HepG2 (cell line): ENCODE results near the gene FOLR3.

Experiments used
- HMGA1 ChIP-seq: sonication (generic); formaldehyde crosslinking; conservative IDR thresholded peaks from 2 replicates; pipeline ENCODE4 v1.4.0; 2020; ENCODE audit warnings: missing genetic modification reagents
- MAFK ChIP-seq, 2 experiments: IDR thresholded peaks in 1 of 2; conservative IDR thresholded peaks in 1 of 2; 2 replicates each; pipeline ENCODE4 v1.6.1; 2011; ENCODE audit warnings: improper control_type of control experiment in 2 of 2, low read length in 2 of 2
- RARA ChIP-seq: IDR thresholded peaks from 2 replicates; pipeline ENCODE4 v1.6.1; 2016; ENCODE audit warnings: missing genetic modification reagents, missing compliant biosample characterization
- RBFOX2 ChIP-seq: fragments of 200-400 bp; formaldehyde crosslinking; IDR thresholded peaks from 2 replicates; pipeline ENCODE4 v1.6.1; 2017; ENCODE audit warnings: low read depth, mild to moderate bottlenecking, low read length
- ZNF138 ChIP-seq: sonication (generic); formaldehyde crosslinking; IDR thresholded peaks from 2 replicates; pipeline ENCODE4 v1.5.0; 2020; ENCODE audit warnings: mild to moderate bottlenecking, low read depth, missing genetic modification reagents
- ZNF232 ChIP-seq: sonication (generic); formaldehyde crosslinking; IDR thresholded peaks from 2 replicates; pipeline ENCODE4 v1.4.0; 2020; ENCODE audit warnings: missing genetic modification reagents, borderline replicate concordance

- TF ChIP-seq RARA (CRISPR knock-in tag), result no peak
- no peak for TF ChIP-seq HMGA1 (CRISPR knock-in tag)
- no peak for TF ChIP-seq MAFK (conservative IDR thresholded peaks at IDR 0.05 in 1 of 2, IDR thresholded peaks at IDR 0.05 in 1 of 2; ENCODE audit: low read length in 2 of 2)
- no peak for TF ChIP-seq ZNF138 (CRISPR knock-in tag)
- no peak for TF ChIP-seq ZNF232 (CRISPR knock-in tag)
- TF ChIP-seq RBFOX2, result no peak
Measured at GRCh38 chr11:72140661-72141060, 5.1 kb downstream of the FOLR3 start.
